ENCODE measurements around the gene OVOL3. TPM values are rescaled to one million over a fixed set of nuclear protein-coding genes. Genes with fewer than 3 reads are reported as not detected.

OVOL3 gene
- total RNA-seq, 2 experiments from 2014 or later: not detected

DNA sequence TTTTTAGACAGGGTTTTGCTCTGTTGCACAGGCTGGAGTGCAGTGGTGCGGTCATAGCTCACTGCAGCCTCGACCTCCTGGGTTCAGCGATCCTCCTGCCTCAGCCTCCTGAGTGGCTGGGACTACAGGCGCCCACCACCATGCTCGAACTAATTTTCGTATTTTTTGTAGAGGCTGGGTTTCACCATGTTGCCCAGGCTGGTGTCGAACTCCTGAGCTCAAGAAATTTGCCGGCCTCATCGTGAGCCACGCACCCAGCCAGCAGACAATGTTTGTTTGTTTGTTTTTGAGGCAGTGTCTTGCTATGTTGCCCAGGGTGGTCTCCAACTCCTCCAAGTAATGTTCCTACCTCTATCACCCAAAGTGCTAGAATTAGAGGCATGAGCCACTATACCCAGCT, 42.2 kb downstream of the OVOL3 start:
- BruUV-seq (replicated peaks): no TSS peak
- H3K27ac ChIP-seq (ENCODE audit: low read depth, low read length, poor library complexity, severe bottlenecking): no peak overlapping the region
- intact Hi-C loops (cut with micrococcal nuclease; ENCODE audit: unreplicated experiment): no loop called here
- CTCF ChIA-PET (ENCODE audit: unreplicated experiment): no interaction called here
- no peaks in the 10 kb centered on the region for H3K9me3 ChIP-seq (ENCODE audit: low read length)
- H3K4me1 ChIP-seq (ENCODE audit: insufficient read depth, low read length, poor library complexity, severe bottlenecking): no peaks in the 10 kb centered on the region
- H3K4me3 ChIP-seq (ENCODE audit: low read depth, low read length, poor library complexity, severe bottlenecking): no peak overlapping the region
- H4K20me1 ChIP-seq (ENCODE audit: insufficient read depth, low read length): no peaks in the 10 kb centered on the region
- H3K36me3 ChIP-seq (ENCODE audit: insufficient read depth, low read length): peaks cover 27% of the 10 kb centered on the region; the same call in 1 of the 2 replicates
- POLR2A ChIA-PET: no interaction called here
- H2AFZ ChIP-seq (ENCODE audit: low read length): no peak overlapping the region
- no peaks in the 10 kb centered on the region for H3K9me2 ChIP-seq (ENCODE audit: insufficient read depth, low read length)
- H3K4me2 ChIP-seq (ENCODE audit: low read length): no peak overlapping the region
- H3K79me2 ChIP-seq (ENCODE audit: insufficient read depth, low read depth, low read length): no peaks in the 10 kb centered on the region
- TF ChIP-seq, protein P1, sequence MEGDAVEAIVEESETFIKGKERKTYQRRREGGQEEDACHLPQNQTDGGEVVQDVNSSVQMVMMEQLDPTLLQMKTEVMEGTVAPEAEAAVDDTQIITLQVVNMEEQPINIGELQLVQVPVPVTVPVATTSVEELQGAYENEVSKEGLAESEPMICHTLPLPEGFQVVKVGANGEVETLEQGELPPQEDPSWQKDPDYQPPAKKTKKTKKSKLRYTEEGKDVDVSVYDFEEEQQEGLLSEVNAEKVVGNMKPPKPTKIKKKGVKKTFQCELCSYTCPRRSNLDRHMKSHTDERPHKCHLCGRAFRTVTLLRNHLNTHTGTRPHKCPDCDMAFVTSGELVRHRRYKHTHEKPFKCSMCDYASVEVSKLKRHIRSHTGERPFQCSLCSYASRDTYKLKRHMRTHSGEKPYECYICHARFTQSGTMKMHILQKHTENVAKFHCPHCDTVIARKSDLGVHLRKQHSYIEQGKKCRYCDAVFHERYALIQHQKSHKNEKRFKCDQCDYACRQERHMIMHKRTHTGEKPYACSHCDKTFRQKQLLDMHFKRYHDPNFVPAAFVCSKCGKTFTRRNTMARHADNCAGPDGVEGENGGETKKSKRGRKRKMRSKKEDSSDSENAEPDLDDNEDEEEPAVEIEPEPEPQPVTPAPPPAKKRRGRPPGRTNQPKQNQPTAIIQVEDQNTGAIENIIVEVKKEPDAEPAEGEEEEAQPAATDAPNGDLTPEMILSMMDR (conservative IDR thresholded peaks at IDR 0.05; ENCODE audit: low read length): no peak
- TF ChIP-seq EZH2phosphoT487 (IDR thresholded peaks at IDR 0.05; ENCODE audit: borderline replicate concordance, low read depth, low read length): no peak
- DNase-seq (ENCODE audit: low spot score): no peak

DNA sequence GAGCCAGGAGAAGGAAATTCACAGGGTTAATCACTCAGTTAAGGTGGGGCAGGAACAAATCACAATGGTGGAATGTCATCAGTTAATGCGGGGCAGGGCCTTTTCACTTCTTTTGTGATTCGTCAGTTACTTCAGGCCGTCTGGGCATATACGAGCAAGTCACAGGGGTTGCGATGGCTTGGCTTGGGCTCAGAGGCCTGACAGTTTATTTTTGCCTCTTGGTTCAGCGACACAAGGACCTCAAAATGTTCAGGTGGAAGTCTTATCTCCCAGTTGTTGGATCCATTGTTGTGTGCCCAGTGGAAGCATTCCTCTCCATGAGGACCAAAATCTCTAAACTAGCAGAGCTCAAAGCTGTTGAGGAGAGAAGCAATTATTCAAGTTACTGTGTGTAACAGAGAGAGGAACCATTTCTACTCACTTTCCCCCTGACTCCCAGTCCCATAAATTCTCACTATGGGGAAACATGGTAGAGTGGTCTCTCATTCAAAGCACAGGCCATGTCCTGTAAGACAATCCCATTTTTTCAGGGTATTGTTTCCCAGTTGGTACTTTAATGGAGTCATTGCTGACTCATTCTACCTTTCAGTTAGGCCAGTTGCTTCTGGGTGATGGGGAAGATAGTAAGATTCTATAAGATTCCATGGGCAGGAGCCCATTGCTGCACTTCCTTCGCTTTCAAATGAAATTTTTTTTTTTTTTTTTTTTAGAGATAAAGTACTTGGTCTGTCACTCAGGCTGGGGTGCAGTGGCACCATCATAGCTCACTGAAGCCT, 50.1 kb downstream of the OVOL3 start:
- no peak for TF ChIP-seq EZH2phosphoT487 (IDR thresholded peaks at IDR 0.05; ENCODE audit: borderline replicate concordance, low read depth, low read length)
- TF ChIP-seq, protein P1 (conservative IDR thresholded peaks at IDR 0.05; ENCODE audit: low read length): no peak
- ChIA-PET POLR2A (interaction anchor here (0.6 kb wide), 1 partner anchor 168 kb away, joined by 3 read pairs; no protein-coding TSS in a partner anchor), CTCF (ENCODE audit: unreplicated experiment) (no interaction called here)

More for the DNA sequence above, 50.1 kb downstream of the OVOL3 start:
- no TSS peak for BruUV-seq (replicated peaks)
- intact Hi-C loops (cut with micrococcal nuclease; ENCODE audit: unreplicated experiment): no loop called here
- Histone ChIP-seq H3K9me3 (ENCODE audit: low read length) (no peaks in the 10 kb centered on the region), H3K9me2 (ENCODE audit: insufficient read depth, low read length) (no peaks in the 10 kb centered on the region), H3K36me3 (ENCODE audit: insufficient read depth, low read length) (no peaks in the 10 kb centered on the region), H3K79me2 (ENCODE audit: insufficient read depth, low read depth, low read length) (no peaks in the 10 kb centered on the region), H2AFZ (ENCODE audit: low read length) (no peak overlapping the region), H3K27ac (ENCODE audit: low read depth, low read length, poor library complexity, severe bottlenecking) (no peak overlapping the region), H3K4me3 (ENCODE audit: low read depth, low read length, poor library complexity, severe bottlenecking) (no peak overlapping the region), H3K4me2 (ENCODE audit: low read length) (no peak overlapping the region), H3K4me1 (ENCODE audit: insufficient read depth, low read length, poor library complexity, severe bottlenecking) (no peaks in the 10 kb centered on the region), H4K20me1 (ENCODE audit: insufficient read depth, low read length) (no peaks in the 10 kb centered on the region)
- DNase-seq (ENCODE audit: low spot score): no peak

Other genes starting within 250 kb of the OVOL3 start
- 0.13 TPM in 1 of 2 replicates, not detected in the other for gene APLP1, start 242.6 kb upstream of the OVOL3 start, total RNA-seq (2014; rRNA removed; shearing (Covaris generic))
- gene APLP1, start 242.6 kb upstream of the OVOL3 start, total RNA-seq (2022): 0.70 and 1.2 TPM in 2 replicates
- gene NFKBID, start 210.6 kb upstream of the OVOL3 start, total RNA-seq (2014; rRNA removed; shearing (Covaris generic)): 48.6 and 57.4 TPM in 2 replicates
- 40.5 and 42.6 TPM in 2 replicates for gene NFKBID, start 210.6 kb upstream of the OVOL3 start, total RNA-seq (2022)
- 8.1 and 15.0 TPM in 2 replicates for gene HCST, start 208.6 kb upstream of the OVOL3 start, total RNA-seq (2014; rRNA removed; shearing (Covaris generic))
- 25.2 and 36.0 TPM in 2 replicates for gene HCST, start 208.6 kb upstream of the OVOL3 start, total RNA-seq (2022)
- gene TYROBP, start 202.8 kb upstream of the OVOL3 start, total RNA-seq (2014; rRNA removed; shearing (Covaris generic)): not detected in 2 replicates
- gene TYROBP, start 202.8 kb upstream of the OVOL3 start, total RNA-seq (2022): not detected in 2 replicates
- gene LRFN3, start 174.8 kb upstream of the OVOL3 start, total RNA-seq (2014; rRNA removed; shearing (Covaris generic)): 2.8 and 3.1 TPM in 2 replicates
- 3.4 and 6.0 TPM in 2 replicates for gene LRFN3, start 174.8 kb upstream of the OVOL3 start, total RNA-seq (2022)
- gene SDHAF1, start 116.0 kb upstream of the OVOL3 start, total RNA-seq (2014; rRNA removed; shearing (Covaris generic)): 52.6 and 60.9 TPM in 2 replicates
- gene SDHAF1, start 116.0 kb upstream of the OVOL3 start, total RNA-seq (2022): 24.2 and 26.1 TPM in 2 replicates
- 0.26 and 2.7 TPM in 2 replicates for gene SYNE4, start 102.3 kb upstream of the OVOL3 start, total RNA-seq (2014; rRNA removed; shearing (Covaris generic))
- 3.1 and 4.5 TPM in 2 replicates for gene SYNE4, start 102.3 kb upstream of the OVOL3 start, total RNA-seq (2022)
- gene ALKBH6, start 96.9 kb upstream of the OVOL3 start, total RNA-seq (2014; rRNA removed; shearing (Covaris generic)): 19.5 and 29.0 TPM in 2 replicates
- gene ALKBH6, start 96.9 kb upstream of the OVOL3 start, total RNA-seq (2022): 28.7 and 38.2 TPM in 2 replicates
- gene CLIP3, start 78.3 kb upstream of the OVOL3 start, total RNA-seq (2014; rRNA removed; shearing (Covaris generic)): 0.66 TPM in 1 of 2 replicates, not detected in the other
- 2.4 and 2.6 TPM in 2 replicates for gene CLIP3, start 78.3 kb upstream of the OVOL3 start, total RNA-seq (2022)
- 4.9 and 7.3 TPM in 2 replicates for gene THAP8, start 56.9 kb upstream of the OVOL3 start, total RNA-seq (2014; rRNA removed; shearing (Covaris generic))
- gene THAP8, start 56.9 kb upstream of the OVOL3 start, total RNA-seq (2022): 7.3 and 7.5 TPM in 2 replicates
- gene WDR62, start 56.2 kb upstream of the OVOL3 start, total RNA-seq (2014; rRNA removed; shearing (Covaris generic)): 39.0 and 44.5 TPM in 2 replicates
- gene WDR62, start 56.2 kb upstream of the OVOL3 start, total RNA-seq (2022): 60.2 and 65.4 TPM in 2 replicates
- gene POLR2I, start 3.7 kb downstream of the OVOL3 start, total RNA-seq (2014; rRNA removed; shearing (Covaris generic)): 149 and 151 TPM in 2 replicates
- gene POLR2I, start 3.7 kb downstream of the OVOL3 start, total RNA-seq (2022): 76.0 and 78.6 TPM in 2 replicates
- 198 and 200 TPM in 2 replicates for gene TBCB, start 4.3 kb downstream of the OVOL3 start, total RNA-seq (2014; rRNA removed; shearing (Covaris generic))
- 133 and 136 TPM in 2 replicates for gene TBCB, start 4.3 kb downstream of the OVOL3 start, total RNA-seq (2022)
- 125 and 166 TPM in 2 replicates for gene CAPNS1, start 28.9 kb downstream of the OVOL3 start, total RNA-seq (2014; rRNA removed; shearing (Covaris generic))
- 337 and 339 TPM in 2 replicates for gene CAPNS1, start 28.9 kb downstream of the OVOL3 start, total RNA-seq (2022)
- gene COX7A1, start 41.3 kb downstream of the OVOL3 start, total RNA-seq (2014; rRNA removed; shearing (Covaris generic)): not detected in 2 replicates
- gene COX7A1, start 41.3 kb downstream of the OVOL3 start, total RNA-seq (2022): not detected in 2 replicates
- gene ZNF565, start 103.5 kb downstream of the OVOL3 start, total RNA-seq (2014; rRNA removed; shearing (Covaris generic)): 2.1 and 2.8 TPM in 2 replicates
- gene ZNF565, start 103.5 kb downstream of the OVOL3 start, total RNA-seq (2022): 3.2 and 4.0 TPM in 2 replicates
- gene ZNF146, start 104.0 kb downstream of the OVOL3 start, total RNA-seq (2014; rRNA removed; shearing (Covaris generic)): 67.4 and 69.4 TPM in 2 replicates
- gene ZNF146, start 104.0 kb downstream of the OVOL3 start, total RNA-seq (2022): 85.1 and 86.3 TPM in 2 replicates

All from OCI-LY7 (cell line).